ENCODE data around the gene CEP295NL. TPM values are rescaled to one million over a fixed set of nuclear protein-coding genes. Genes with fewer than 3 reads are reported as not detected.
A peak's percentile ranks its signal among the peaks of the same experiment; 100 is the strongest.

The CEP295NL gene
- total and polyA plus RNA-seq, 2 of the 8 experiments (the other 6 are each of a cell fraction or from before 2014, with no cell fraction given): 0.06 to 2.0 TPM

- no peak overlapping the region for H4K91ac ChIP-seq (replicated peaks; ENCODE audit: insufficient read length, low read length)
- no peak overlapping the region for H3K56ac ChIP-seq (replicated peaks; ENCODE audit: insufficient read length, low read depth, low read length)
- peaks cover 10 to 15% of the 10 kb centered on the region in 2 experiments; a peak in 3 of 4 replicates for H3K9me3 ChIP-seq (ENCODE audit: insufficient read depth in 2 of 2, low read depth in 1 of 2, low read length in 1 of 2)
- no peaks in the 10 kb centered on the region for H3K27me3 ChIP-seq (replicated peaks in 1 of 4; ENCODE audit: control insufficient read depth in 3 of 4, extremely low read depth in 1 of 4, insufficient read depth in 3 of 4, low read length in 3 of 4)
- no peaks in the 10 kb centered on the region for H3K23me2 ChIP-seq (ENCODE audit: low read depth, low read length)
- no peak overlapping the region for H3K27ac ChIP-seq (ENCODE audit: low read depth, low read length)
- H3K4ac ChIP-seq (replicated peaks; ENCODE audit: insufficient read length, low read depth, low read length): no peak overlapping the region
- 85% methylated on average over 18 of the region's 18 CpGs; no CpG with 5 or more reads in 1 of the 2 experiments for WGBS, 2 experiments (ENCODE audit: extremely low coverage in 1 of 2, insufficient coverage in 1 of 2, insufficient read length in 1 of 2, insufficient replicate concordance in 2 of 2, low coverage in 1 of 2, low lambda C conversion rate in 2 of 2, missing lambda C conversion rate in 1 of 2)
- peak overlapping the region; percentile 13; the same call in 1 of the 2 replicates for H2AFZ ChIP-seq (ENCODE audit: low read length)
- FAIRE-seq (no peak), DNase-seq (ENCODE audit: low read depth in 1 of 2, low spot score in 2 of 2) (no peak)
- no peak overlapping the region for H3K18ac ChIP-seq (ENCODE audit: extremely low read depth, low read length)
- ChIA-PET CTCF (ENCODE audit: partially characterized antibody) (interaction anchor here (1.2 to 3.1 kb wide), 4 partner anchors 9 to 24 kb away, joined by 4 to 15 read pairs (median 6); no protein-coding TSS in a partner anchor), POLR2A (ENCODE audit: partially characterized antibody) (interaction anchor here (0.6 kb wide), 1 partner anchor 1087 kb away, joined by 3 read pairs; no protein-coding TSS in a partner anchor)
- H3K79me2 ChIP-seq (ENCODE audit: control insufficient read depth in 1 of 2, insufficient read depth in 2 of 2, low read length in 2 of 2): no peaks in the 10 kb centered on the region
- no peak overlapping the region for H3K9ac ChIP-seq (replicated peaks in 1 of 4; ENCODE audit: extremely low read depth in 1 of 4, low read depth in 3 of 4, low read length in 3 of 4)
- H2BK20ac ChIP-seq (ENCODE audit: low read length): no peak overlapping the region
- no peak overlapping the region for H2BK120ac ChIP-seq (replicated peaks; ENCODE audit: low read depth, low read length)
- H2BK15ac ChIP-seq (ENCODE audit: low read length): no peak overlapping the region
- no peak overlapping the region for H2BK12ac ChIP-seq (ENCODE audit: low read depth, low read length)
- H2AK5ac ChIP-seq (ENCODE audit: low read depth, low read length): no peak overlapping the region
- H3K4me2 ChIP-seq (ENCODE audit: insufficient read depth in 1 of 2, low read depth in 2 of 2, low read length in 2 of 2): no peak overlapping the region
- H3K4me3 ChIP-seq (ENCODE audit: extremely low read depth in 1 of 4, insufficient read depth in 2 of 4, low read depth in 3 of 4, low read length in 4 of 4): no peak overlapping the region
- H3K79me1 ChIP-seq (ENCODE audit: low read depth, low read length): no peaks in the 10 kb centered on the region
- no peak overlapping the region for H3K23ac ChIP-seq (ENCODE audit: insufficient read length)
- peaks cover 0 to 1% (median 0%) of the 10 kb centered on the region in 4 experiments; a peak in 2 of 7 replicates for H3K4me1 ChIP-seq (replicated peaks in 1 of 4; ENCODE audit: control insufficient read depth in 3 of 4, insufficient read depth in 4 of 4, low read length in 3 of 4)
- H4K5ac ChIP-seq (ENCODE audit: insufficient read length, low read depth, low read length): no peak overlapping the region
- no peak overlapping the region for H2BK5ac ChIP-seq (ENCODE audit: low read depth, low read length)
- no peak overlapping the region; the same call in 1 of the 2 replicates for H4K8ac ChIP-seq (ENCODE audit: extremely low read depth, insufficient read depth, low read length)
- H3K14ac ChIP-seq (ENCODE audit: insufficient read length): no peak overlapping the region
- peaks cover 0 to 1% of the 10 kb centered on the region in 2 experiments for H4K20me1 ChIP-seq (replicated peaks in 1 of 2; ENCODE audit: control insufficient read depth in 1 of 2, insufficient read depth in 2 of 2, low read length in 2 of 2)
- no peaks in the 10 kb centered on the region for H3K36me3 ChIP-seq (ENCODE audit: control insufficient read depth in 2 of 4, insufficient read depth in 4 of 4, low read length in 3 of 4)
- no peak for TF ChIP-seq POLR2A (IDR thresholded peaks at IDR 0.05; ENCODE audit: control extremely low read depth in 1 of 2, low read depth in 2 of 2, low read length in 2 of 2)
- no peak for TF ChIP-seq ASH2L (IDR thresholded peaks at IDR 0.05; ENCODE audit: low read length)
- TF ChIP-seq, protein P1, sequence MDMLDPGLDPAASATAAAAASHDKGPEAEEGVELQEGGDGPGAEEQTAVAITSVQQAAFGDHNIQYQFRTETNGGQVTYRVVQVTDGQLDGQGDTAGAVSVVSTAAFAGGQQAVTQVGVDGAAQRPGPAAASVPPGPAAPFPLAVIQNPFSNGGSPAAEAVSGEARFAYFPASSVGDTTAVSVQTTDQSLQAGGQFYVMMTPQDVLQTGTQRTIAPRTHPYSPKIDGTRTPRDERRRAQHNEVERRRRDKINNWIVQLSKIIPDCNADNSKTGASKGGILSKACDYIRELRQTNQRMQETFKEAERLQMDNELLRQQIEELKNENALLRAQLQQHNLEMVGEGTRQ (IDR thresholded peaks at IDR 0.05; ENCODE audit: low read length): no peak
- TF ChIP-seq CHD2 (IDR thresholded peaks at IDR 0.05; ENCODE audit: low read length): no peak
- TF ChIP-seq TAF7 (optimal IDR thresholded peaks at IDR 0.05; ENCODE audit: borderline replicate concordance, low read depth, low read length): no peak
- TF ChIP-seq SRF (IDR thresholded peaks at IDR 0.05; ENCODE audit: low read depth, low read length): no peak
- no peak for TF ChIP-seq CTCF (IDR thresholded peaks at IDR 0.05; ENCODE audit: control extremely low read depth in 1 of 3, insufficient read depth in 1 of 3, low read depth in 1 of 3, low read length in 3 of 3)
- TF ChIP-seq SAP30 (IDR thresholded peaks at IDR 0.05; ENCODE audit: insufficient read depth, insufficient replicate concordance, low read length): no peak
Measured at GRCh38 chr17:78947235-78948149, 44.5 kb upstream of the CEP295NL start.

Measured in H1 (cell line).